ENCODE data around the gene PSMA1.

- TF ChIP-seq POLR2A (IDR thresholded peaks at IDR 0.05; ENCODE audit: low read length): no peak
- no peak for TF ChIP-seq RNF2 (IDR thresholded peaks at IDR 0.05; ENCODE audit: borderline replicate concordance, low read depth)
- TF ChIP-seq CTCF (IDR thresholded peaks at IDR 0.05): no peak
- no peak for TF ChIP-seq CBX8 (IDR thresholded peaks at IDR 0.05)
- TF ChIP-seq HOXA7 (CRISPR knock-in tag; IDR thresholded peaks at IDR 0.05): no peak
- no peak for TF ChIP-seq RFX5 (IDR thresholded peaks at IDR 0.05)
- no peak for TF ChIP-seq NFE2L2 (conservative IDR thresholded peaks at IDR 0.05; ENCODE audit: low read length)
- TF ChIP-seq CBX2 (IDR thresholded peaks at IDR 0.05; ENCODE audit: borderline replicate concordance, low read depth): no peak
- no peak for TF ChIP-seq HEYL (CRISPR knock-in tag; IDR thresholded peaks at IDR 0.05)
- no peak for TF ChIP-seq ESRRA (IDR thresholded peaks at IDR 0.05; ENCODE audit: borderline replicate concordance, low read length)
- no peak for TF ChIP-seq BHLHE40 (IDR thresholded peaks at IDR 0.05; ENCODE audit: low read depth, low read length)
- no peak for TF ChIP-seq HOXB5 (CRISPR knock-in tag; IDR thresholded peaks at IDR 0.05)
- no peak for TF ChIP-seq REST (IDR thresholded peaks at IDR 0.05)
Observed at GRCh38 chr11:14551380-14551779, 31.2 kb upstream of the PSMA1 start.

Measured in A549 (cell line).